ENCODE results near the gene TRIM17. TPM values are rescaled to one million over a fixed set of nuclear protein-coding genes. Genes with fewer than 3 reads are reported as not detected.

Gene TRIM17
- total RNA-seq, 1 donor from 2014 or later = 1.3 TPM

DNA sequence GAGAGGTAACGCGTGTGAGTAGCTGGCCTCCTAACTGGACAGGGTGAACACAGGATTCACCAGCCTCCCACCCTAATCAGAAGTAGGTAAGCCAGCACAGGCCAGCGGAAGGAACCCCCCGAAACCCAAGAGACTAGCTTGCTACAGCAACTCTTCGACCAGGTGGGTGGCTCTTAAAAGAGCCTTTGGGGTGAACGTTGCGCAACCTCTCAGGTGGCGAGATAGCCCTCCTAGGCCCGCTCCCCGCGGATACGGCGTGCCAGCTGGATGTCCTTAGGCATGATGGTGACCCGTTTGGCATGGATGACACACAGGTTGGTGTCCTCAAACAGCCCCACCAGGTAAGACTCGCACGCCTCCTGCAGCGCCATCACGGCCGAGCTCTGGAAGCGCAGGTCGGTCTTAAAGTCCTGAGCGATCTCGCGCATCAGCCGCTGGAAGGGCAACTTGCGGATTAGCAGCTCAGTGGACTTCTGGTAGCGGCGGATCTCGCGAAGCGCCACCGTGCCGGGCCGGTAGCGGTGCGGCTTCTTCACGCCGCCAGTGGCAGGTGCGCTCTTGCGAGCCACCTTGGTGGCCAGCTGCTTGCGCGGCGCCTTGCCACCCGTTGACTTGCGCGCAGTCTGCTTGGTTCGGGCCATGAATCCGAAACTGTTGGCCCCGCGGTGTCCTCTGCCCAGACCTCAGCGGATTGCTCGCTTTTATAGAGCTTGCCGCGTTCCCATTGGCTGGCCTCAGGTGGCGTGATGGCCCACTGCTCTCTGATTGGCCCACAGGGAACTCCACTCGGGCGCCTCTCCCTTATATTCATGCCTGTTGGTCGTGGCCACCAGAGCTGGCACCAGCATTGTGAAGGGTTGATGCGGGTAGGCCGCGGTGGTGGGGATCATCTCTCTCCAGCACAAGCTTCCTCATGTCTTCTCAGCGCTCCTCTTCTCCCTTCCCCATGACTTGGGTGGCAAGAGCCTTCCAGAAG lies 8.3 kb upstream of the TRIM17 start:
- Mint-ChIP-seq H3K4me3 (ENCODE audit: unreplicated experiment) (no peak overlapping the region), H3K27ac (ENCODE audit: unreplicated experiment) (no peak overlapping the region), H3K36me3 (ENCODE audit: unreplicated experiment) (no peaks in the 10 kb centered on the region), H3K4me1 (ENCODE audit: unreplicated experiment) (no peaks in the 10 kb centered on the region), H3K27me3 (ENCODE audit: unreplicated experiment) (peaks cover 2% of the 10 kb centered on the region), H3K9me3 (ENCODE audit: unreplicated experiment) (no peaks in the 10 kb centered on the region)
- TF ChIP-seq, protein P1, sequence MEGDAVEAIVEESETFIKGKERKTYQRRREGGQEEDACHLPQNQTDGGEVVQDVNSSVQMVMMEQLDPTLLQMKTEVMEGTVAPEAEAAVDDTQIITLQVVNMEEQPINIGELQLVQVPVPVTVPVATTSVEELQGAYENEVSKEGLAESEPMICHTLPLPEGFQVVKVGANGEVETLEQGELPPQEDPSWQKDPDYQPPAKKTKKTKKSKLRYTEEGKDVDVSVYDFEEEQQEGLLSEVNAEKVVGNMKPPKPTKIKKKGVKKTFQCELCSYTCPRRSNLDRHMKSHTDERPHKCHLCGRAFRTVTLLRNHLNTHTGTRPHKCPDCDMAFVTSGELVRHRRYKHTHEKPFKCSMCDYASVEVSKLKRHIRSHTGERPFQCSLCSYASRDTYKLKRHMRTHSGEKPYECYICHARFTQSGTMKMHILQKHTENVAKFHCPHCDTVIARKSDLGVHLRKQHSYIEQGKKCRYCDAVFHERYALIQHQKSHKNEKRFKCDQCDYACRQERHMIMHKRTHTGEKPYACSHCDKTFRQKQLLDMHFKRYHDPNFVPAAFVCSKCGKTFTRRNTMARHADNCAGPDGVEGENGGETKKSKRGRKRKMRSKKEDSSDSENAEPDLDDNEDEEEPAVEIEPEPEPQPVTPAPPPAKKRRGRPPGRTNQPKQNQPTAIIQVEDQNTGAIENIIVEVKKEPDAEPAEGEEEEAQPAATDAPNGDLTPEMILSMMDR (IDR thresholded peaks at IDR 0.05) = no peak
- no peak for DNase-seq (ENCODE audit: extremely low spot score, unreplicated experiment)

DNA sequence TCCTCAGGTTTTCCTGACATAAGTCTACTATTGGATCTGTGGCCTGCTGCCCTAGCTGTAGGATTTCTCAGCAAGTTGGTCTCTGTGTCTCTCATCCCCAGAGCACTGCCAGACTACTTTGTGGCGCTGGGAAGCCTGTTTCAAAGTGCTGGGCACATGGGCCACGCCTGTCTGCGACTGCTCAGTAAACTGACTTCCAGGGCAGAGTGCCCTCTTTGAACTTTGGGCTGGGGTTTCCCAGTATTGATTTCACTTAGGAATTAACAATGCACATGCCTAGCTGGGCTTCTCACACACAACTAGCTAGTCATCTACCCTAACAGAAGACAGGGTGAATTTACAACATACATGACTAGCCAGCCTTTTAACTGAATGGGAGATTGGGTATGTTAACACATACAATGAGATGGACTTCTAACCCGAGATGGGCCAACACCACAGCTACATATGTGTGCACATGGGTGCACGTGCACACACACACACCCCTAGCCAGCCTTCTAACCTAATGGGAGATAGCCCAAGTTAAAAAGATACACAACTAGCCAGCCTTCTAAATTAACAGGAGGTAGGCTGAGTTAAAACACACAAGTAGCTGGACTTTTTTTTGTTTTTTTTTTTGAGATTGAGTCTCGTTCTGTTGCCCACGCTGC lies 6.9 kb upstream of the TRIM17 start:
- no peak for DNase-seq (ENCODE audit: extremely low spot score, unreplicated experiment)
- H3K4me3 Mint-ChIP-seq (ENCODE audit: unreplicated experiment) = no peak overlapping the region
- no peak overlapping the region for H3K27ac Mint-ChIP-seq (ENCODE audit: unreplicated experiment)
- TF ChIP-seq, protein P1 (IDR thresholded peaks at IDR 0.05) = no peak
- H3K27me3 Mint-ChIP-seq (ENCODE audit: unreplicated experiment) = peaks cover 2% of the 10 kb centered on the region
- no peaks in the 10 kb centered on the region for H3K9me3 Mint-ChIP-seq (ENCODE audit: unreplicated experiment)
- H3K36me3 Mint-ChIP-seq (ENCODE audit: unreplicated experiment) = no peaks in the 10 kb centered on the region
- no peaks in the 10 kb centered on the region for H3K4me1 Mint-ChIP-seq (ENCODE audit: unreplicated experiment)

DNA sequence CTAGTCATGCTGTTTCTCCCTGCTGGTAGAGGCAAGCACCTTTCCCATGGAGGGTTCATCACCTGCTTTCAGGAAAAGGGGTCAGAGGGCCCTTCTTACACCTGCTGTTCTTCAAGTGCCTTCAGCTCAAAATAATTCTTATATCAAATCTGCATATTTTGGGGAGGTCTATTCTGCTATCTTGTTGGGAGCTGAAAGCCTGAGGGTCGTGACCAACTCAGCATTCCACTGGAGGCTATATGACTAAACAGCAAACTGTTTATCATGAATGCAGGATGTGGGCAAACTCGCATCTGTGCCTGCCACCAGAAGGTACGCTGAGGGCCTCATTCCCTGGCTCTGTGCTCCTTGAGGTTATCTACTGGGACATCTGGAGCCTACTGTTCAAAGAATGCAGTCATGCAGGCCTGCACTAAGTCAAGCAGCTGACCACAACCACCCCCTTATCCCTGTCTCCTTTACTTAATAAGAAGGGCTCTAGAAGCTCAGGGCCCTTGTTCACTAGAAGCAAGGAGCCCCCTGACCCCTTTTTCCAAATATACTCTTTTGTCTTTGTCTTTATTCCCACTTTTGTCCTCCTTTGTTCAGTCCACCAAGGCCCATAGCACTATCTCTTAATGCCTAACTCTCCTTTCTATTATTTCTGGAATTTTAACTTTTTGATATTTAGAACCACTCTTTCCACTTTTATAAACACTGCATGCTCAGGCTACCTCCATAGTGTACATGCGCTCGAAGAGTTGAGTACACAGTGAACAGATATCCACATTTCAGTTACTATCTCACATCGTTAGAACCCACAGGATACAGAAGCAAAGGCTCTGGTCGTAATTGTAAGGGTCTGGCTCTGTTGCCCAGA lies 4.5 kb upstream of the TRIM17 start:
- Mint-ChIP-seq H3K27ac (ENCODE audit: unreplicated experiment) (no peak overlapping the region), H3K9me3 (ENCODE audit: unreplicated experiment) (no peaks in the 10 kb centered on the region), H3K27me3 (ENCODE audit: unreplicated experiment) (no peaks in the 10 kb centered on the region), H3K36me3 (ENCODE audit: unreplicated experiment) (no peaks in the 10 kb centered on the region), H3K4me1 (ENCODE audit: unreplicated experiment) (peaks cover 2% of the 10 kb centered on the region), H3K4me3 (ENCODE audit: unreplicated experiment) (no peak overlapping the region)
- TF ChIP-seq, protein P1 (IDR thresholded peaks at IDR 0.05) = no peak
- no peak for DNase-seq (ENCODE audit: extremely low spot score, unreplicated experiment)

DNA sequence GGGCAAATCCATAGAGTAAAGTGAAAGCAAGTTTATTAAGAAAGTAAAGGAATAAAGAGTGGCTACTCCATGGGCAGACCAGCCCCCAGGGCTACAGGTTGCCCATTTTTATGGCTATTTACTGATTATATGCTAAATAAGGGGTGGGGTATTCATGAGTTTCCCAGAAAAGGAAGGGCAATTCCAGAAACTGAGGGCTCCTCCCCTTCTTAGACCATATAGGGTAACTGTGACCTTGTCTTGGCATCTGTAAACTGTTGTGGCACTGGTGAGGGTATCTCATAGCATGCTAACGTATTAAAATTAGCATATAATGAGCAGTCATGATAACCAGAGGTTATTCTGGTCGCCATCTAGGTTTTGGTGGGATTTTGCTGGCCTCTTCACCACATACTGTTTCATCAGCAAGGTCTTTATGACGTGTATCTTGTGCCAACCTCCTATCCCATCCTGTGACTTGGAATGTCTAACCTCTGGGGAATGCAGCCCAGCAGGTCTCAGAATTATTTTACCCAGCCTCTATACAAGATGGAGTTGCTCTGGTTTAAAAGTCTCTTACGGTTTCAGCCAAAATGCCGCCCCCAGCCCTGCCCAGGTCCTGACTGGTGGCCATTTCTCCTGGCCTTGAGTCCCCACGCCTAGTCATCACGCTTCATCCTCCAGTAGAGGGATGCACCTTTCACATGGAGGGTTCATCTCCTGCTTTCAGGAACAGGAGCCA lies 982 bp upstream of the TRIM17 start:
- no peaks in the 10 kb centered on the region for H3K27me3 Mint-ChIP-seq (ENCODE audit: unreplicated experiment)
- H3K4me3 Mint-ChIP-seq (ENCODE audit: unreplicated experiment) = no peak overlapping the region
- peaks cover 2% of the 10 kb centered on the region for H3K36me3 Mint-ChIP-seq (ENCODE audit: unreplicated experiment)
- TF ChIP-seq, protein P1 (IDR thresholded peaks at IDR 0.05) = no peak
- H3K27ac Mint-ChIP-seq (ENCODE audit: unreplicated experiment) = no peak overlapping the region
- DNase-seq (ENCODE audit: extremely low spot score, unreplicated experiment) = no peak
- H3K4me1 Mint-ChIP-seq (ENCODE audit: unreplicated experiment) = peaks cover 9% of the 10 kb centered on the region
- H3K9me3 Mint-ChIP-seq (ENCODE audit: unreplicated experiment) = no peaks in the 10 kb centered on the region
